NCI-H1930 (cell line): ENCODE data around the gene TMPRSS11A.

Source experiments
- DNase-seq, 2 experiments: peaks; one replicate each; lab custom pipeline; 2025; lab: John Stamatoyannopoulos, UW

Gene TMPRSS11A, protein sequence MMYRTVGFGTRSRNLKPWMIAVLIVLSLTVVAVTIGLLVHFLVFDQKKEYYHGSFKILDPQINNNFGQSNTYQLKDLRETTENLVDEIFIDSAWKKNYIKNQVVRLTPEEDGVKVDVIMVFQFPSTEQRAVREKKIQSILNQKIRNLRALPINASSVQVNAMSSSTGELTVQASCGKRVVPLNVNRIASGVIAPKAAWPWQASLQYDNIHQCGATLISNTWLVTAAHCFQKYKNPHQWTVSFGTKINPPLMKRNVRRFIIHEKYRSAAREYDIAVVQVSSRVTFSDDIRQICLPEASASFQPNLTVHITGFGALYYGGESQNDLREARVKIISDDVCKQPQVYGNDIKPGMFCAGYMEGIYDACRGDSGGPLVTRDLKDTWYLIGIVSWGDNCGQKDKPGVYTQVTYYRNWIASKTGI

GRCh38 chr4:67963356-67963755 is at the start of gene TMPRSS11A:
TSS of gene TMPRSS11A (minus strand) at chr4:67963493. CDS start at chr4:67963393, 100 bp downstream.
- no peak for DNase-seq

GRCh38 chr4:68011684-68012083 is 48.4 kb upstream of the TMPRSS11A start:
- DNase-seq, result no peak

GRCh38 chr4:68002906-68003305 is 39.6 kb upstream of the TMPRSS11A start:
- no peak for DNase-seq

DNA sequence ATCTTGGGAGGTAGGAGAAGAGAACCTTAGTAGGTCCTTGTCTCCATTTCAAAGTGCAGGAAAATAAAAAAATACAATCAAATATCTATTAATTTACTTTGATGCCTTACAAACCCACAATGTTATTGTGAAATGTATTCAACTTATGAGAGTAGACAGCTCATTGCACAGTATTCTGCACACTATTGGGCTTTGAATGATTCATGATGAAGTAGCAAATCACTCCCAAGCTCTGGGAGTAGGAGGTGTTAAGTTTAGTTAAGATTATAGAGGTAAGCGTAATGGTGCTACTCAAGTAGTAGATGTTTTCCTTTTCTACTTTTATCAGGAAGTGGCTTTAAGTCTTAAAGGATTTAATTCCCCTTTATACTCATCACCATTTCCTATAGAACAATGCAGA is 32.8 kb upstream of the TMPRSS11A start:
- no peak for DNase-seq

DNA sequence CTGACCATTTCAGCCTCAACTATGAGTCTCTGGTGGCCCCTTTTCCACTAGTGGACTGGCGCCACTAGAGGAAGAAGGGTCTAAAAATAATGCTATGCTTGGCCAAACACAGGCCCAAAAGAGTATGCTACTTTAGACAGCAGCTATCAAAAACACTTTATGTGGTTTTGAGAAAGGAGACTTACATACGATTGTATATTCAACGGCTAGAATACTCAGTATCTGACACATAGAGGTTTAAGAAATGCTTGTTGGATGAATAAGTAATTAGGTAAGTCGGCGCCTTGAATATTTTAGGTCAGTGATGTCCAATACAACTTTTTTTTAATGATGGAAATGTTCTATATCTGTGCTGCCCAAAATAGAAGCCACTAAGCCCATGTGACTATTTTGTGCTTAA is 25.7 kb upstream of the TMPRSS11A start:
- no peak for DNase-seq

DNA sequence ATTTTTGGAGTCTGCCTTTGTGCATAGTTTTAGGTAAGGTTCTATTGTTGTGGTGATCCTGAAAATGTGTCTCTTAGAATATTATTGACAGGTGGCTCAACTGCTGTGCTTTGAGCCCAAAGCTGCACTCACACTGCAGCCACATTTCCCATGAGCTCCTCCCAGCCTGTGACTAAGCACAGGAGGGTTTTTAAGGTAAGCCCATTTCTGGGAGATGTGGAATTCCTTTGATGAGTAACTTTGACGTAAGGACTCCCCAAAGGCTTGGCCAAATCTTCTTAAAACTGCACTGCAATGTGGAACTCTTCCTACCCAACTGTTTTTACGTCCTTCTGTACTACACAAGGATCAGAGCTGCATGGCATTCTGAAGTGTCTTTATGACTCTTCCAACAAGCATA is 20.0 kb upstream of the TMPRSS11A start:
- no peak for DNase-seq

DNA sequence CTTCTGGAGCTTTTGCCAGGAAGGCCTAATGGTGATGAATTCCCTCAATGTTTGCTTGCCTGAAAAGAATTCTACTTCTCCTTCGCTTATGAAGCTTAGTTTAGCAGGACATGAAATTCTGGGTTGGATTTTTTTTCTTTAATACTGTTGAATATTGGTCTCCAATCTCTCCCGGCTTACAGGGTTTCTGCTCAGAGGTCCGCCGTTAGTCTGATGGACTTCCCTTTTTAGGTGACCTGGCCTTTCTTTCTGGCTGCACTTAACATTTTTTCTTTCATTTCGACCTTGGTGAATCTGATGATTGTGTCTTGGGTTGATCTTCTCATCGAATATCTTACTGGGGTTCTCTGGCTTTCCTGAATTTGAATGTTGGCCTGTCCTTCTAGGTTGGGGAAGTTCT is 17.2 kb upstream of the TMPRSS11A start:
- DNase-seq, result no peak

- DNase-seq, result no peak
Measured at GRCh38 chr4:67973608-67974007, 10.3 kb upstream of the TMPRSS11A start.

DNA sequence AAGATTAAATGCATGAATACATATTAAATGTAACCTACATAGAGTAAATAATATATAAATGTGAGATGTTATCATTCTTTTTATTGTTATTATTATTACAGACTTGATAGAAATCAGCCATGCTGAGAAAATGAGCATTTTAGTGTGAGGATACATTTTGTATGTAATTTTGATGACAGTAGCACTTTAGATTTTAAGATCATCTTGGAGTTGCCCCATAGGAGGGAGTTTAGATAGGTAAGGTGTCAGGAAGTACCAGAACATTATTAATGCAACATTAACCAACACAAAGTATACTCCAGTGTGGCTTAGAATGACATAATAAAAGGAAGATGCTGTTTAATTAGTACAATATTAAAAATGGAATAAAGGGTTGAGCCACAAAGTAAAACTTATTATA is 8.4 kb downstream of the TMPRSS11A start:
- DNase-seq, result no peak

GRCh38 chr4:67941074-67941473 is 22.2 kb downstream of the TMPRSS11A start:
- DNase-seq, result no peak

DNA sequence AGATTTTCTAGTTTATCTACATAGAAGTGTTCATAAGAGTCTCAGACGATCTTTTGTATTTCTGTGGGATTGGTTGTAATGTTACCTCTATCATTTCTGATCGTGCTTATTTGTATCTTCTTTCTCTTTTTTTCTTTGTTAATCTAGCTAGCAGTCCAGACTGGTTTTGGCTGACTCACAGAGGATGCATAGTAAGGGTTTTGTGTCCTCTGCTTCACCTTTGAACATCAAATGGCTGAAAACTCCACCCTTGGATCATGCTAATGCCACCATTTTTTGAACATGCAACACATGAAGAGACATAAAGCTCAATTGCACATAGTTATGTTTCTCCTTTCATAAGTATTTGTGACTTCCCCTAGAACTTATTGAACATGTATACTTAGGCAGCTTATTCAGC is 22.8 kb downstream of the TMPRSS11A start:
- DNase-seq, result no peak

DNA sequence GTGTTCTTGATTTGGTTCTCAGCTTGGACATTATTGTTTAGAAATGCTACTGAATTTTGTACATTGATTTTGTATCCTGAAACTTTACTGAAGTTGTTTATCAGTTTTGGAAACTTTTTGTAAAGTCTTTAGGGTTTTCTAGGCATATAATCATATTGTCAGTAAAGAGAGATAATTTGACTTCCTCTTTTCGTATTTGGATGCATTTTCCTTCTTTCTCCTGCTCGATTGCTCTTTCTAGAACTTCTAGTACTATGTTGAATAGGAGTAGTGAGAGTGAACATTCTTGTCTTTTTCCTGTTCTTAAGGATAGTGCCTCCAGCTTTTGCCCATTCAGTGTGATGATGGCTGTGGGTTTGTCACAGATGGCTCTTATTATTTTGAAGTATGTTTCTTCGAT is 24.1 kb downstream of the TMPRSS11A start:
- DNase-seq, result no peak

DNA sequence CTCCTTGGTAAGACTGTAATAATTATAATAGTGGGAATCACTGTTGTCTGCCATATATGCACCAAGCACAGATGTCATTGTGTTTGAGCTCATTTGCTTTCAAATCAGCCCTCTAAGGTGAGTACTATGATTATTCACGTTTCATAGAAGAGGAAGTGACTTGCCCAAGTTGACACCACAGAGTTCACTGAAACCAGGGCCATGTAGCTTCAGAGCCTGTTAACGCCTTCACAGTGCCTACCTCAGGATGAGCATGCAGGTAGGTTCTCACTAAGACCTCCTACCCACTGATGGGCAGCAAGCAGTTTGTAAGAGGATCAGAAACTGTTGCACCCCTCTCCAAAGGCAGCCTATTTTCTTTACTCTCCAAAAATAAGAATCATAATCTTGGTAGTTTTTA is 27.4 kb downstream of the TMPRSS11A start:
- no peak for DNase-seq

- DNase-seq, result peak; percentile 14 to 16
Measured at GRCh38 chr4:67934628-67935027, 28.7 kb downstream of the TMPRSS11A start.

GRCh38 chr4:67933755-67934154 is 29.5 kb downstream of the TMPRSS11A start:
- DNase-seq, result no peak

DNA sequence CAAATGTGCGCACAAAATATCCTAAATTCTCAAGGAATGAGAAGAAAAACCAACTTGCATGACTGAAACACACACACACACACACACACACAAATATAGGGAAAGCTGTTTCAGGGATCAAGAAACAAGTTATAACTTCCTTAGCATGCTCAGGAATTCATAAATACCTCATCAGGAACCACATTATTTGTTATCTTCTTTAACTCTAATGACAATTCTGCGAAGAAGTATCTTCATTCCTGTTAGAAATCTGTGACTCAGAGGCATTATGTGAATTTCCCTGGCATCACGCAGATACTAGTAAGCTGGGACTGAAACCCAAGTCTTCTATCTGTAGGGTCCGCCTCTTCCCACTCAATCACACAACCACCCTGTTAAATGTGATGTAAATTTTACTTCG is 30.3 kb downstream of the TMPRSS11A start:
- DNase-seq, result no peak

GRCh38 chr4:67931256-67931655 is 32.0 kb downstream of the TMPRSS11A start:
- DNase-seq, result no peak

DNA sequence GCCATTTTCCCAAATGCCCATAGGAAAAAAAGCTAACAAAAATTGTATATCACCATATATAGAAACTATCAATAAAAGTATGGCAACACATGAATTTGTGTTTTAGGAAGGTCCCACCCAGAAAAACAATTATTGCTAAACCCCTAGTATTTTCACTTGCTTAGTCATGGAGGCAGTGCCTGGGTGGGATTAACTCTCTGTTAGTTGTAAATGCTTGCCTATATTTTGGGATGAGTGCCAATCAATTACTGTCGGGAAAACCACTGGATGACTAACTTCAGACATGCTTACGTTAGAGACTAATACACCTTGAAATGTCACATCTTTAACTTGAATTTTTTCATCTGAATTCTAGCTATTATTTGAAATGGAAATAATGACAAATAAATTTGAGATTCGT is 33.9 kb downstream of the TMPRSS11A start:
- DNase-seq, result no peak

- DNase-seq, result no peak
Measured at GRCh38 chr4:67928546-67928945, 34.7 kb downstream of the TMPRSS11A start.

- DNase-seq, result no peak
Measured at GRCh38 chr4:67927251-67927650, 36.0 kb downstream of the TMPRSS11A start.

DNA sequence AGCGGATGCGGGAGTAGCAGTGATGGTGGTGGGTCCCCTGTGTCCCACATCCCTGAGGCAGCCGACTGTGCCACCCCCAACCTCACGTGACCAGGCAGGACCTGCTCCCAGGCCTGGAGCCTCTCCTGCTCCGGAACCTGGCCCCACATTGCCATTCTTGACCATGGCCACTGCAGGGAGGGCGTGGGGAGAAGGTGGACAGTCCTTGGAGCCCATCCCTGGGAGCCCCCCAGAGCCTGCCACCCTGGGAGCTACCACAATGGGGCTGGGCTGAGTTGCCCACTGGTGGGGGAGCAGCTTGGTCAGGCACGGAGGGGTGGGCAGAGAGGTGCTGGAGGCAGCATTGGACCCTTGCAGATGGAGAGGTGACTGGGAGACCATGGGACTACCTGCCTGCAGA is 36.8 kb downstream of the TMPRSS11A start:
- no peak for DNase-seq

DNA sequence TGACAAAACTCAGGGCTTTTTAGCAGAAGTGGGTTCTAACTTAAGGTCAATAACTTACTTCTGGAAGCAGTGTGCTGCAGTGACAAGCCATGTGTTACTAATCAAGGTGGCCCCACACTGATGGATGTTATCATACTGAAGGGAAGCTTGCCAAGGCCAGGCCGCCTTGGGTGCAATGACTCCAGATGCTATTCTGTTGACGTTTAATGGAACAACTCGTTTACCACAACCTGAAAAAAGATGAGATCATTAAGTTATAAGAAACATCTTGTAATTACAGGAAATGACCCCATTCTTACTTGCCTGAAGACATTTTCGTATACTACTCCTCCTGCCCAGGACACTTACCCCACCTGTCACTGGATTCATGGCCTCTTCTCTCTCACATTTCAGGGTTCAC is 40.6 kb downstream of the TMPRSS11A start:
- DNase-seq, result no peak

GRCh38 chr4:67918428-67918827 is 44.9 kb downstream of the TMPRSS11A start:
- DNase-seq, result no peak

DNA sequence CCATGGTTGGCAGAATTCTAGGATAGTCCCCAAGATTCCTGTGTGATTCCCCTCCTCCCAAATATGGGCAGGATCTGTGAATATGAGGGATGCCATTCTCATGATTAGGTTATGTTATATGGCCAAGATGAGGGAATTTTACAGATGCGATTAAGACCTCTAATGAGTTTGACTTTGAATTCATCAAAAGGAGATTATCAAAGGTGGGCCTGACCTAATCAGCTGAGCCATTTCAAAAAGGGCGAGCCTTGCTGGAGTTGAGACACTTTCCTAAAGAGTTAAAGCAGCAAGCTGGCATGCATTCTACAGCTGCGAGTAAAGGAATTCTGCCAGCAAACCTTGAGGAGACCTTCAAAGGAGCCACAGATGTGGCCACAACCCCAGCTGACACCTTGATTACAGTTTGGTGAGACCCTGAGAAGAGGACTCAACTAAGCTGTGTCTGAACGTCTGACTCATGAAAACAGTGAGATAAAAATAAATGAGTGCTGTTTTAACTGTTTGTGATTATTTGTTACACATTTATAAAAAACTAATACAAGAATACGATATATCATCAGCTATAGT is 47.8 kb downstream of the TMPRSS11A start:
- DNase-seq, result no peak
